PFSK-1 (cell line): ENCODE results near the gene DICER1.

ENCODE experiments used
- FOXP2 ChIP-seq: optimal IDR thresholded peaks from 2 replicates; pipeline ENCODE3; 2011; ENCODE audit warnings: borderline replicate concordance, control low read depth, inconsistent platforms; ENCODE audit not compliant: insufficient read depth; ENCODE audit errors: extremely low read length, extremely low read depth
- POLR2AphosphoS5 ChIP-seq: IDR thresholded peaks from 2 replicates; pipeline ENCODE4 v1.6.1; 2012; ENCODE audit warnings: low read depth, mild to moderate bottlenecking, control low read depth, low read length, moderate library complexity
- SIN3A ChIP-seq: IDR thresholded peaks from 2 replicates; pipeline ENCODE4 v1.6.1; 2012; ENCODE audit warnings: mild to moderate bottlenecking, low read length, moderate library complexity, borderline replicate concordance; ENCODE audit not compliant: insufficient read depth
- TAF1 ChIP-seq: IDR thresholded peaks from 2 replicates; pipeline ENCODE4 v1.6.1; 2012; ENCODE audit warnings: low read length, control low read depth, borderline replicate concordance; ENCODE audit not compliant: insufficient read depth
- TF ChIP-seq, protein P1 (sequence below), 2 experiments: IDR thresholded peaks; 2 replicates each; pipeline versions ENCODE4 v1.6.1 to v1.8.0; 2011 to 2012; ENCODE audit warnings: low read depth in 2 of 2, low read length in 2 of 2, control low read depth in 1 of 2, inconsistent platforms in 1 of 2, mild to moderate bottlenecking in 1 of 2, moderate library complexity in 1 of 2; ENCODE audit not compliant: insufficient read depth in 1 of 2

DNA sequence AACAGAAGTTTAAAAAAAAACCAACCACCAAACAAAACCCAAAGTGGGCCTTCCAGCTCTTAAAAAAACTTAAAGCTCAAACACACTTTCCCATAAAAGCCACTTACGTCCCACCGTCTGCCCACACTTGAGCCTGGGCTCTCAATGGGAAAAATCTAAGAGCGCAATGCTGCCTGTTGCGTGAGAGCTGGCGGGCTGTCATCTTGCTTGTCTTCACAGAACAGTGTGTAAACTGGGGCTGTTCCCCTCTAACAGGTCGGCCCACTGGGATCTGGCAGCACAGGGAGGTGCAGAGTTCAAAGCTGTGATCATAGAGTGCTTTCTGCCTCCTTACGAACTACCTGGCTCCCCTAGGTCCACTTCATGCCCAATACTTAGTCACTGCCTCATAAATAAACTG lies 80.0 kb downstream of the DICER1 start:
- TF ChIP-seq TAF1 (no peak), POLR2AphosphoS5 (no peak), SIN3A (no peak), FOXP2 (no peak)
- TF ChIP-seq, protein P1, sequence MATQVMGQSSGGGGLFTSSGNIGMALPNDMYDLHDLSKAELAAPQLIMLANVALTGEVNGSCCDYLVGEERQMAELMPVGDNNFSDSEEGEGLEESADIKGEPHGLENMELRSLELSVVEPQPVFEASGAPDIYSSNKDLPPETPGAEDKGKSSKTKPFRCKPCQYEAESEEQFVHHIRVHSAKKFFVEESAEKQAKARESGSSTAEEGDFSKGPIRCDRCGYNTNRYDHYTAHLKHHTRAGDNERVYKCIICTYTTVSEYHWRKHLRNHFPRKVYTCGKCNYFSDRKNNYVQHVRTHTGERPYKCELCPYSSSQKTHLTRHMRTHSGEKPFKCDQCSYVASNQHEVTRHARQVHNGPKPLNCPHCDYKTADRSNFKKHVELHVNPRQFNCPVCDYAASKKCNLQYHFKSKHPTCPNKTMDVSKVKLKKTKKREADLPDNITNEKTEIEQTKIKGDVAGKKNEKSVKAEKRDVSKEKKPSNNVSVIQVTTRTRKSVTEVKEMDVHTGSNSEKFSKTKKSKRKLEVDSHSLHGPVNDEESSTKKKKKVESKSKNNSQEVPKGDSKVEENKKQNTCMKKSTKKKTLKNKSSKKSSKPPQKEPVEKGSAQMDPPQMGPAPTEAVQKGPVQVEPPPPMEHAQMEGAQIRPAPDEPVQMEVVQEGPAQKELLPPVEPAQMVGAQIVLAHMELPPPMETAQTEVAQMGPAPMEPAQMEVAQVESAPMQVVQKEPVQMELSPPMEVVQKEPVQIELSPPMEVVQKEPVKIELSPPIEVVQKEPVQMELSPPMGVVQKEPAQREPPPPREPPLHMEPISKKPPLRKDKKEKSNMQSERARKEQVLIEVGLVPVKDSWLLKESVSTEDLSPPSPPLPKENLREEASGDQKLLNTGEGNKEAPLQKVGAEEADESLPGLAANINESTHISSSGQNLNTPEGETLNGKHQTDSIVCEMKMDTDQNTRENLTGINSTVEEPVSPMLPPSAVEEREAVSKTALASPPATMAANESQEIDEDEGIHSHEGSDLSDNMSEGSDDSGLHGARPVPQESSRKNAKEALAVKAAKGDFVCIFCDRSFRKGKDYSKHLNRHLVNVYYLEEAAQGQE (IDR thresholded peaks at IDR 0.05; ENCODE audit: insufficient read depth in 1 of 2, low read depth in 2 of 2, low read length in 2 of 2) = no peak
